NCI-H510A treated with DMSO at 0.1 percent for 48 hours (cell line): ENCODE results near the gene VLDLR.

Experiments
- DNase-seq: peaks from one replicate; lab custom pipeline; 2025; lab: John Stamatoyannopoulos, UW

Gene VLDLR

GRCh38 chr9:2620919-2621721, 467 bp upstream of the VLDLR start:
- DNase-seq = peak; percentile 77

GRCh38 chr9:2622461-2623287, 1.1 kb downstream of the VLDLR start:
- peak; percentile 37 for DNase-seq

GRCh38 chr9:2623288-2624050, 1.9 kb downstream of the VLDLR start:
- peak; percentile 34 for DNase-seq

GRCh38 chr9:2624051-2624682, 2.6 kb downstream of the VLDLR start:
- DNase-seq = no peak

GRCh38 chr9:2625427-2625826, 3.8 kb downstream of the VLDLR start:
- no peak for DNase-seq

- no peak for DNase-seq
Measured at GRCh38 chr9:2628919-2629318, 7.3 kb downstream of the VLDLR start.

- DNase-seq = no peak
Measured at GRCh38 chr9:2630158-2630557, 8.6 kb downstream of the VLDLR start.

- no peak for DNase-seq
Measured at GRCh38 chr9:2631263-2631662, 9.7 kb downstream of the VLDLR start.

GRCh38 chr9:2634153-2634552, 12.6 kb downstream of the VLDLR start:
- DNase-seq = no peak

GRCh38 chr9:2634818-2635217, 13.2 kb downstream of the VLDLR start:
- no peak for DNase-seq

- no peak for DNase-seq
Measured at GRCh38 chr9:2635922-2636321, 14.3 kb downstream of the VLDLR start.

- no peak for DNase-seq
Measured at GRCh38 chr9:2637390-2637789, 15.8 kb downstream of the VLDLR start.

GRCh38 chr9:2638871-2639673, 17.5 kb downstream of the VLDLR start:
- DNase-seq = no peak

GRCh38 chr9:2639786-2640185, 18.2 kb downstream of the VLDLR start:
- no peak for DNase-seq

GRCh38 chr9:2640570-2640969, 19.0 kb downstream of the VLDLR start:
- no peak for DNase-seq

- no peak for DNase-seq
Measured at GRCh38 chr9:2641033-2641432, 19.4 kb downstream of the VLDLR start.

- no peak for DNase-seq
Measured at GRCh38 chr9:2642068-2642467, 20.5 kb downstream of the VLDLR start.

- DNase-seq = no peak
Measured at GRCh38 chr9:2645569-2645968, 24.0 kb downstream of the VLDLR start.

GRCh38 chr9:2655411-2655901, 33.9 kb downstream of the VLDLR start:
- DNase-seq = peak; percentile 18

- DNase-seq = no peak
Measured at GRCh38 chr9:2657427-2657826, 35.8 kb downstream of the VLDLR start.

- no peak for DNase-seq
Measured at GRCh38 chr9:2662496-2662895, 40.9 kb downstream of the VLDLR start.
